Right ventricle myocardium inferior (tissue), 1 donor: ENCODE results near the gene DRD2. TPM values are rescaled to one million over a fixed set of nuclear protein-coding genes. Genes with fewer than 3 reads are reported as not detected.

Experiments
- ATAC-seq: fragments of 200-7000 bp; cut with Tn5 transposase; one replicate; pipeline ENCODE4 v1.9.1; 2020; ENCODE audit warnings: mild to moderate bottlenecking, moderate library complexity
- DNase-seq: peaks from one replicate; pipeline ENCODE4 v3.0.0; 2021; ENCODE audit errors: missing footprints
- intact Hi-C: fragments of 100-400 bp; cut with DNase I; formaldehyde crosslinking; loops from one replicate; pipeline ENCODE4 v1.11.0; 2022
- total RNA-seq: library from RNA; stranded (reverse); fragmentation: NEBNext Ultra II Directional; extraction: Animal tissue kit (Norgen Biotek cat#: 25700); gene quantifications from one replicate; pipeline ENCODE4 v1.2.1, GENCODE V29; 2021
- donor health status: DM: no; HTN: yes; CAD: no; lungs with severe emphysema.

DRD2 gene
- total RNA-seq, 1 donor from 2014 or later = not detected

GRCh38 chr11:113493206-113493605, 18.0 kb upstream of the DRD2 start:
- DNase-seq = no peak
- no peak for ATAC-seq
- intact Hi-C loops = no loop called here

- DNase-seq (no peak), ATAC-seq (no peak)
- intact Hi-C loops = no loop called here
These were observed 13.7 kb upstream of the DRD2 start for GRCh38 chr11:113488931-113489351.

DNA sequence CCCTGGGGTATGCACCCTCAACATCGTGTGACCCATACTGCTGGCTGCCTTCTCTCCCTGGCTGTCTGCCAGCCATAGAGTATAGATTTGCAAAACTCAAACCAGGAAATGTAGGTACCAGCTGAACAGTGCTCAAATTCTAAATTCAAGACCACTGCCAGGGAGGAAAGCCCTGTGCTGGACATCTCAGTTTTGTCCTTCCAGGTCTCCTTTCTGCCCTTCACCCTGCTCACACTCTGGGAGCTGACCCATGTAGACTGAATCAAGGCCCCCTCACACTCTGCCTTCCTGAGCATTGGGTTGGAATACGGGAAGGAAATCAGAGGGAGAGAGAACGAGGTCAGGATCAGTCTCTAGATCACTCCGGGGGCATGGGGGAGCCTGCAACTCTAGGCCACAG, 12.4 kb upstream of the DRD2 start:
- intact Hi-C loops = no loop called here
- no peak for DNase-seq
- ATAC-seq = no peak

DNA sequence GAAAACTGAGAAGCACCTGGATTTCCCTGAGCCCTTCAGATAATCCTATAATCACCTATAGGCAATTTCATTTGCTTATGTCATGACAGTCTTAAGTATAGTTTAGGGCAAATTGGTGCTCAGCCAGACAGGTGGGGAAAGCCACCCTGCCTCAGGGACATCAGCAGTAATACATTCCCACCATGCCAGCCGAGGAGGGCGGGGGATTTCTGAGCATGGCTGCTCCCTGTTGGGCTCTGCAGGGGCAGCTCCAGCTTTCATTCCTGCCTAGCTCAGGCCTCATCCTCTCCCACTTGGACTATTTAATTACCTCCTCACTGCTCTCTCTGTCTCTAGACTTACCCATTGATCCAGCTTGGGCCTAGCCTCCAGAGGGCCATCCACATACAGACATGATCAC, 9.0 kb upstream of the DRD2 start:
- intact Hi-C loops = no loop called here
- ATAC-seq (no peak), DNase-seq (no peak)

DNA sequence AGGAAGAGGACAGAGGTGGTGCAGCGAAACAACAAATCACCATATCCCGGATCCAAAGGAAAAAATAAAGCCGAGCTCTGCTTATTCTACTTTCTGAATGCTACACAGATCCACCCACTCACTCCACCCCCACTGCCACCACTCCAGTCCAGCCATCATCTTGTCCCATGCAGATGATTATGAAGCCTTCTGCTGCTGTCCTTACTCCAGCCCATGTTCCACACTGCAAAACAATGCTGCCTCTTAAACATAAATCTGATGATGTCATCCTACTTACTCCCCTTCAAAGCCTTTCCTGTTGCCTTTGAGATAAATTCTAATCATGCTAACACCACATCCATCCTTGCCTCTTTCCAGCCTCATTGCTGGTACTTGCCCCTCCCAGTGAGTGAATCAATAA, 6.5 kb upstream of the DRD2 start:
- DNase-seq (no peak), ATAC-seq (no peak)
- intact Hi-C loops = no loop called here

DNA sequence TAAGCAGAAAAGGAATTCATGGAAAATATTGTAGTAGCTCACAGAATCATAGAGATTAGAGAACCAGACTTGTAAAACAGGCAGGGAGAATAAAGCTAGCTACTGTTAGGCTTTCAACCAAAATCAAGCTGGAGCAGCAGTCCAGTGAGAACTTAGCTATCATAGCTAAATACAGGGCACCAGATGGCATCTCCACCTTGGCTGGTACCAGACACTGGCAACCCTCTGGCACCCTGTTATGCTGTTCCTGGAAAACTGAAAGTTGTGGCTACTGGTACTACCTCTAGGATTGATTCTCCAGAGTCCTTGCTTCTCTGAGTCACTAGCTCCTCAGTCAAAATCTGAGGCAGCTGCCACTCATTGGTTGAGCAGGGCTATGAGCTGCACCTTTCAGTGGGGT, 6.0 kb upstream of the DRD2 start:
- intact Hi-C loops = no loop called here
- no peak for DNase-seq
- ATAC-seq = no peak

- no peak for DNase-seq
- ATAC-seq = no peak
- intact Hi-C loops = no loop called here
These were observed 2.1 kb upstream of the DRD2 start for GRCh38 chr11:113477321-113477720.

GRCh38 chr11:113476553-113476952, 1.4 kb upstream of the DRD2 start:
- intact Hi-C loops = no loop called here
- ATAC-seq = no peak
- DNase-seq = no peak

GRCh38 chr11:113474362-113475159, 637 bp downstream of the DRD2 start:
- intact Hi-C loops = no loop called here
- DNase-seq (no peak), ATAC-seq (peak; percentile 79)

GRCh38 chr11:113473983-113474361, 1.2 kb downstream of the DRD2 start:
- DNase-seq (no peak), ATAC-seq (no peak)
- intact Hi-C loops = no loop called here

- intact Hi-C loops = no loop called here
- ATAC-seq (no peak), DNase-seq (no peak)
These were observed 2.7 kb downstream of the DRD2 start for GRCh38 chr11:113472471-113472870.

GRCh38 chr11:113470233-113470632, 5.0 kb downstream of the DRD2 start:
- no peak for DNase-seq
- no peak for ATAC-seq
- intact Hi-C loops = no loop called here

DNA sequence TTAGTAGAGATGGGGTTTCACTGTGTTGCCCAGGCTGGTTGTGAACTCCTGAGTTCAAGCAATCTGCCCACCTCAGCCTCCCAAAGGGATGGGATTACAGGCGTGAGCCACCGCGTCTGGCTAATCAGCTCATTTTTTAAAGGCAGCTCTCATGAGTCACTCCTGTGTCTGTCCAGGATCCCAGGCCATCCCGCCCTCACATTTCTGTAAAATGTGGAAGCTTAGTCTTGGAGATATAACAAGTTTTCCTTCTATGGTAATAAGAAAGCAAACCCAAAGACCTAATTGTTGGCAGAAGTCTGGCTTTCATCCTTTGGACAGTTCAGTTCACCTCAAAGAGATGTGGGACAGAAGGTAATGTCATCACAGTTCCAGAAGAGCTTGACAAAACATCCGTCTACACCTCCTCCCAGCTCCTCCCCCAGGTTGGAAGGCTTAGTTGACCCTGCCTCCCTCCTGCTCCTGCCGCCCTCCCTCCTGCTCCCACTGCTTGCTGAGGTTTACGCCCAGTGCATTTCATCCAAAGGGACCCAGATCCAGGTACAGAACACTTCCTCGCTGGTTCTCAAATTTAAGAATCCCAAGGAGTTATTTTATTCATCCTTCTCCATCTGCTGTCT, 6.4 kb downstream of the DRD2 start:
- ATAC-seq (no peak), DNase-seq (no peak)
- intact Hi-C loops = no loop called here

- intact Hi-C loops = no loop called here
- DNase-seq = no peak
- ATAC-seq = no peak
These were observed 7.7 kb downstream of the DRD2 start for GRCh38 chr11:113467545-113467944.

DNA sequence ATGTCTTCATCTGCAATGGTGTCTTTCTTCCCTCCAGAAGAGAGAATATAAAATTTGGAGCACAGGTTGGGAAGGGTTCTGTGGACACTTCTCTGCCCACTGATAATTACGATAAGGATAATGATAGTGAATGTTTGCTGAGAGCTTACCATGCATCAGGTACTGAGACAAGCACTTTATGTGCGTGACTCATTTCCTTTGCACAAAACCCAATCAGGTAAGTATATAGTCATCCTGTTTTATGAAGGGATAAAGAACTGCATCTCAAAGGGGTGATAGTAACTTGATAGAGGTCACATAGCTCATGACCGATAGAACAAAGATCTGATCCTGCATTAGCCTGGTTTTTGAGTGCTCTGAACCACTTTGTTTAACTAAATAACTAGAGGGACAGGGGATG, 9.4 kb downstream of the DRD2 start:
- intact Hi-C loops = no loop called here
- no peak for DNase-seq
- no peak for ATAC-seq

- ATAC-seq = no peak
- no peak for DNase-seq
- intact Hi-C loops = no loop called here
These were observed 10.8 kb downstream of the DRD2 start for GRCh38 chr11:113464416-113464815.

DNA sequence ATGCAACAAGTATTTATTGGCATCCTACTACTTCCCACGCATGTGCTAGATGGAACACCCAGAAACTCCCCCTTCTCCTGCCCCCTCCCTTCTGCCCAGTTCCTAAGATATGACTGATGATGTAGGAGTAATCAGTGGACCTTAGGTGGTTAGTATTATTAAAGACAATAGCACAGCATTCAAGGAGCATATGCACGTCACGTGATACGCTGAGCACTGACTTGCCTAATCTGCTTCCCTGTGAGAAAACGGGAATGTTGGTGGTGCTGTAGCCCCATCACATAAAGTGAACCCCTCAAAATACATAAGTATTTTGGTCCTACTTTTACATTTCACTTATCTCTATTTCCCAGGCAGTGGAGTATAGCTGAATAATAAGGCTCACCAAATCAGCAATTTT, 12.4 kb downstream of the DRD2 start:
- ATAC-seq (no peak), DNase-seq (no peak)
- intact Hi-C loops = no loop called here

DNA sequence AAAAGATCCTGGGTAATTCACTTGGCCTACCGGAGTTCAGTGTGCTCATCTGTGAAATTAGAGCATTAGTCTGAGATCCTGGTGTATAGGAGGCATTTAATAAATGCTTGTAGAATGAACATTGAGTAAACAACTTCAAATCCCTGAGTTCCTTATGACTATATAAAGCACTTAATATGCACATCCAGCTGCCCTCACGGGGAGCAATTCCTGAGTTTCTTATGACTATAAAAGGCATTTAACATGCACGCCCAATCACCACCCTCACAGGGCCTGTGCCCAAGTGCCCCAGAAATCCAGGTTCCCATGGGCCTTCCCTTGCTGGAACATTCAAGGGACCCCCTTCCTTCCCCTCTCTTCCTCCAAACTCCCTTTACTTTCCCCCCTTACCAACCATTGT, 13.6 kb downstream of the DRD2 start:
- DNase-seq (no peak), ATAC-seq (no peak)
- intact Hi-C loops = no loop called here

DNA sequence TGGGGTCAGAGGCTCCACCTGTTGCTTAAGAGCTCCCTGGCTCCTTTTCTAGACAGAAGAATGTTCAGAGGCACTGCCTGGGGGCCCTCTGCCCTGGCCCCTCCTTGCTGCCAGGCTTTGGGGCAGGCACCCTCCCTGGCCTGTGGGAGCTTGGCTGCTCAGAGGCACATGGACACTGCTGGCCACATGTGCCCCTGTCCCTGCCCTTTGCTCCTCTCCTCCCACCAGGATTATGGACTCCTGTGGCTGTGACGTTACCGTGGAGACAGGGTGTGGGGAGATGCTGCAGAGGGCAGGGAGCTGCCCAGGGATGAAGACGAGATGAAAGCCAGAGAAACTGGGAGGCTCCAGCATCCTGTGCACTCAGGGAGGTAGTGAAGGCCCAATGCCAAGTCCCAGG, 14.7 kb downstream of the DRD2 start:
- ATAC-seq (no peak), DNase-seq (no peak)
- intact Hi-C loops = no loop called here

GRCh38 chr11:113458189-113458588, 17.0 kb downstream of the DRD2 start:
- DNase-seq (no peak), ATAC-seq (no peak)
- intact Hi-C loops = no loop called here

- no peak for ATAC-seq
- intact Hi-C loops = no loop called here
- no peak for DNase-seq
These were observed 17.4 kb downstream of the DRD2 start for GRCh38 chr11:113457784-113458183.
